Ishikawa (cell line): ENCODE results near the gene ANO7.

Experiments
- EP300 ChIP-seq: IDR thresholded peaks from 2 replicates; pipeline ENCODE4 v1.6.1; 2012; ENCODE audit warnings: borderline replicate concordance
- FOXM1 ChIP-seq: IDR thresholded peaks from 2 replicates; pipeline ENCODE4 v1.6.1; 2012; ENCODE audit warnings: low read depth, borderline replicate concordance
- TAF1 ChIP-seq: IDR thresholded peaks from 2 replicates; pipeline ENCODE4 v1.6.1; 2012; ENCODE audit warnings: low read depth, mild to moderate bottlenecking
- ZBTB7A ChIP-seq: IDR thresholded peaks from 2 replicates; pipeline ENCODE4 v1.6.1; 2012; ENCODE audit warnings: low read depth
- TF ChIP-seq, protein P1 (sequence below): IDR thresholded peaks from 2 replicates; pipeline ENCODE4 v1.6.1; 2012; ENCODE audit warnings: low read depth, mild to moderate bottlenecking
- TF ChIP-seq, protein P2 (sequence below): IDR thresholded peaks from 2 replicates; pipeline ENCODE4 v1.6.1; 2012

DNA sequence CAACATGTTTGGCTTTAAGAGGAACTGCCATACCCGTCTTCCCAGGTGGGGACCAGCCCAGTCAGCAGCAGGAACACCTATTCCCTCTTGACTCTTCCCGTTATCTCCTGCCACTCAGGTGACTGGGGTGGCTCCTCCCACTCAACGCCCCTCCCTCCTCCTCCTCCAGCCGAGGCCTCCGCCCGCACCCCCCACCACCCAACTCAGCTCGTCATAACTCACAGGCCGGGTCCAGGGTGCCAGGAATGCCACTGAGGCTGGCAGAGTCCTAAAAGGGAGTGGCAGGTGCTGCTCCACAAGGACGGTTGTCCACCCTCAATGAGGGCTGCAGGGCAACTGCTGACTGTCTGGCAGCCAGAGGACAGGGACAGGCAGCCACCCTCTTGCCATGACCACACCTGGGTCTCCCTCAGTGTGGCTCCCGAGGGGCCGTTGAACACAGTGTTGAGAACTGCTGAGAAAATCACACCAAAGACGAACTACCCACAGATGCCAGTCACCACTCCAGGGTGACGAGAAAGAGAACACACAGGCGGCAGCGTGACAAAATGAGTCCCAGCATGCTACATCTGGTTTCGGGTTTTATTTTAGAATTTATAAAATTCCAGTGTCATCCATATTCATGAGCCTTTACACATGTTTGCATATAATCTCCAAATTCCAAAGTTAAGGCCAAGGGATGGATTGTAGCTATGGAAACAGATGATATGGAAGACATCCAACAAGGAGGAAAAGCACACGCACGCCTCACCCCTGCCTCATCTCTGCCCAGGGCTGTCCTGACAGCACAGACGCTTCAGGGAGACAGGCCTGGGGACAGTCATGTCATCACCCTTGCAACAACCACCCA is 38.5 kb downstream of the ANO7 start:
- no peak for TF ChIP-seq EP300
- TF ChIP-seq ZBTB7A = no peak
- no peak for TF ChIP-seq FOXM1
- TF ChIP-seq, protein P1, sequence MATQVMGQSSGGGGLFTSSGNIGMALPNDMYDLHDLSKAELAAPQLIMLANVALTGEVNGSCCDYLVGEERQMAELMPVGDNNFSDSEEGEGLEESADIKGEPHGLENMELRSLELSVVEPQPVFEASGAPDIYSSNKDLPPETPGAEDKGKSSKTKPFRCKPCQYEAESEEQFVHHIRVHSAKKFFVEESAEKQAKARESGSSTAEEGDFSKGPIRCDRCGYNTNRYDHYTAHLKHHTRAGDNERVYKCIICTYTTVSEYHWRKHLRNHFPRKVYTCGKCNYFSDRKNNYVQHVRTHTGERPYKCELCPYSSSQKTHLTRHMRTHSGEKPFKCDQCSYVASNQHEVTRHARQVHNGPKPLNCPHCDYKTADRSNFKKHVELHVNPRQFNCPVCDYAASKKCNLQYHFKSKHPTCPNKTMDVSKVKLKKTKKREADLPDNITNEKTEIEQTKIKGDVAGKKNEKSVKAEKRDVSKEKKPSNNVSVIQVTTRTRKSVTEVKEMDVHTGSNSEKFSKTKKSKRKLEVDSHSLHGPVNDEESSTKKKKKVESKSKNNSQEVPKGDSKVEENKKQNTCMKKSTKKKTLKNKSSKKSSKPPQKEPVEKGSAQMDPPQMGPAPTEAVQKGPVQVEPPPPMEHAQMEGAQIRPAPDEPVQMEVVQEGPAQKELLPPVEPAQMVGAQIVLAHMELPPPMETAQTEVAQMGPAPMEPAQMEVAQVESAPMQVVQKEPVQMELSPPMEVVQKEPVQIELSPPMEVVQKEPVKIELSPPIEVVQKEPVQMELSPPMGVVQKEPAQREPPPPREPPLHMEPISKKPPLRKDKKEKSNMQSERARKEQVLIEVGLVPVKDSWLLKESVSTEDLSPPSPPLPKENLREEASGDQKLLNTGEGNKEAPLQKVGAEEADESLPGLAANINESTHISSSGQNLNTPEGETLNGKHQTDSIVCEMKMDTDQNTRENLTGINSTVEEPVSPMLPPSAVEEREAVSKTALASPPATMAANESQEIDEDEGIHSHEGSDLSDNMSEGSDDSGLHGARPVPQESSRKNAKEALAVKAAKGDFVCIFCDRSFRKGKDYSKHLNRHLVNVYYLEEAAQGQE = no peak
- TF ChIP-seq, protein P2, sequence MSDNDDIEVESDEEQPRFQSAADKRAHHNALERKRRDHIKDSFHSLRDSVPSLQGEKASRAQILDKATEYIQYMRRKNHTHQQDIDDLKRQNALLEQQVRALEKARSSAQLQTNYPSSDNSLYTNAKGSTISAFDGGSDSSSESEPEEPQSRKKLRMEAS = no peak
- no peak for TF ChIP-seq TAF1
